Measurements from ENCODE around the gene BICD2. TPM values are rescaled to one million over a fixed set of nuclear protein-coding genes. Genes with fewer than 3 reads are reported as not detected.
A peak's percentile ranks its signal among the peaks of the same experiment; 100 is the strongest.

BICD2 gene
- total RNA-seq, 1 donor from 2014 or later: 51.4 TPM

- peak; percentile 73 for DNase-seq (ENCODE audit: extremely low read depth, low read depth, low spot score)
Observed at GRCh38 chr9:92671323-92671722, 93.3 kb downstream of the BICD2 start.

DNA sequence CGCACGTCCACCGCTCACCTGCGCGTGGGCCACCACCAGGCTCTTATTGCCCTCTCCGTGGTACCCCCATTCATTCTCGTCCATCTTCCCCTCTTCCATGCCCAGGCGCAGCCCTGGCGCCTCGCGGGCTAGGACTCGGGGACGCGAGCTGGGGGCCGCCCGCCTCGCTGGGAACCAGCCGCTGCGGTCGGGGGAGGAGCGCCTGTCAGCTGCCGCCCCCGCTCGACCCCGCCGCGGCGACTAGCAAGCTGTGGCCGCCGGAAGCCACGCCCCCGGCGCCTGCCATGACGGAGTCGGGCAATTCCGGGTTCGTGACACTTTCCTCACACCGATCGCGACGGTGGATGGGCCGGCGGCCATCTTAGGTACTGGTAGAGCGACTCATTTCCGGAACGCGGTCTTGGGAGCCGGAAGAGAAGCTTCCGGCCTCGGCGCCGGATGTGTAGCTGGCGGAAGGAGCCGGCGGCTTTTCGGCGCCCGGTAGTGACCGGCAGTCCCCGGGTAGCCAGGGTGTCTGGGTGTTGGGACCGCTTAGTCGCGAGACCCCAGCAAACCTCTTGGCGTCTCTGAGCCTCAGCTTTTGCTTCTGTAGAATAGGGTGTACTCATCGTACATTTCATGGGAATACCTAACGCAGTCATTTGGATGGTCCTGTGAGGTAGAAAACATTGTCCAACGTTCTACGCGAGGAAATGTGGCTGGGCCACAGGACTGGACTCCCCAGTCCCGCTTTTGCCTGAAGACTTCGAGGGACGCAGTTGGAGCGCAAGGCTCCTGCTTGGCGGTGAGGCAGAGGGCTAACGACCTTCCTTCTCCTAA, 94.5 kb downstream of the BICD2 start, which contains the start of gene IPPK:
TSS of gene IPPK (minus strand) at position 242 of the 819 bp plus-strand sequence. CDS start at position 99, 143 bp downstream.
- DNase-seq (ENCODE audit: extremely low read depth, low read depth, low spot score): peak; percentile 91

GRCh38 chr9:92669527-92669889, 95.1 kb downstream of the BICD2 start:
- DNase-seq (ENCODE audit: extremely low read depth, low read depth, low spot score): no peak

- no peak for DNase-seq (ENCODE audit: extremely low read depth, low read depth, low spot score)
Observed at GRCh38 chr9:92668746-92669526, 95.7 kb downstream of the BICD2 start.

DNA sequence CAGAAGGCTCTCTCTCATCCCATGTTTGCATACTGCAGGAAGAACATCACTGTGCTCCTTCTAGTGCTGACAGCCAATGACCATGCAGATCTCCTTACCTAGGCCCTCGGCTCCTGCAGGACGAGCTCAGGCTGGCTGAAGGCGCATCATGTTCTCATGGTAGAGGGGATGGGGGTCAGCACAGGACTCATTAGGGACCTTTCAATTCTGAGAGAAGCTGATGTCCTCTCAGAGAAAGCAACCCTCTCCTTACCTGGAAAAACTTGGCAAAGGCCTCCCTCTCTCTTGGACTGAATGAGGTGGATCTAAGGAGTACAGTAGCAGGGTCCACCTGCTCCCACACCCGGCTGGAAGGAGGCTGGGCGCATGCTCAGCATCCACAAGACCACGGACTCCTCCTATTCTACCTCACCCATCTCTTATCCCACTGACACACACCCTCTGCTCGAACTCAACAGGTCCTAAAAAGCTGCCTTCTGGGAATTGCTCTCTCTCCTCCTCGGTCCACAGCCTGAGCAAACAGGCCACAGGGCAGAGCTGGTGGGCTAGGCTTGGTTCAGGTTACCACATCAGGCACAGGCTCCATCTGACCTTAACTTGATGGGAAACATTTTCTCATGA, 97.6 kb downstream of the BICD2 start:
- DNase-seq (ENCODE audit: extremely low read depth, low read depth, low spot score): no peak

- DNase-seq (ENCODE audit: extremely low read depth, low read depth, low spot score): no peak
Observed at GRCh38 chr9:92666236-92666635, 98.4 kb downstream of the BICD2 start.

- no peak for DNase-seq (ENCODE audit: extremely low read depth, low read depth, low spot score)
Observed at GRCh38 chr9:92665836-92666235, 98.8 kb downstream of the BICD2 start.

- no peak for DNase-seq (ENCODE audit: extremely low read depth, low read depth, low spot score)
Observed at GRCh38 chr9:92664394-92665152, 100.1 kb downstream of the BICD2 start.

DNA sequence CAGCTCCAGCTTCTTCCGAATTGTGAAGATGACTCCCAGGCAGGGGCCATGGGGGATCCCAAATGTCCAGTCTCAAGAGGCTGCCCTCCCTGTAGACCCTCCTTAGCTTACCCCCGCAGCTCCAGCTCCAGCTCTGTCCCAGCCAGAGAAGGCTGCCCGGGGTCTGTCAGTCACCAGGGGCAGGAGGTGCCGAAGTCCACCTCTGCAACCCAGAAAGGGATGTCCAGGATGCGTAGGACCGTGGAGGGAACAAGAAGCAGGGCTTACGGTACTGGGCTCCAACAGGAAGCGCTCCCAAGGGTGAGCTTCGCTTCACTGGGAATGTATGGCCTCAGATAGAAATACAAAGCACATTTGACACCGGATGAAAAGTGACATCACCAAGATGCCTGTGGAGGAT, 100.7 kb downstream of the BICD2 start:
- no peak for DNase-seq (ENCODE audit: extremely low read depth, low read depth, low spot score)

DNA sequence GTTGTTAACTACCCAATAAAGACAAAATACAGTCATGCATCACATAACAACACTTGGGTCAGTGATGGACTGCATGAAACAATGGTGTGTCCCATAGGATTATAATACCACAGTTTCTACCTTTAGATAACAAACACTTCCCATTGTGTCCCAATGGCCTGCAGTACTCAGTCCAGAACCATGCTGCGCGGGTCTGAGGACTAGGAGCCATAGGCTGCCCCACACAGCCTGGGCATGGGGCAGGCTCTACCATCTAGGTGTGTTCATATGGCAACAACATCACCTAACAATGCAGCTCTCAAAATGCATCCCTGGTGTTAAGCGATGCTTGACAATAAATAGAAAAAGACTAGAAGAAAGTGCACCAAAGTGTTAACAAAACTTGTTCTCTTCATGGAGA, 101.5 kb downstream of the BICD2 start:
- DNase-seq (ENCODE audit: extremely low read depth, low read depth, low spot score): no peak

GRCh38 chr9:92661743-92662142, 102.9 kb downstream of the BICD2 start:
- no peak for DNase-seq (ENCODE audit: extremely low read depth, low read depth, low spot score)

Other genes with a start within 250 kb of the BICD2 start
- not detected in 2 replicates for gene ECM2, start 228.8 kb downstream of the BICD2 start, total RNA-seq
- gene IPPK, start 94.7 kb downstream of the BICD2 start, total RNA-seq: 15.4 and 18.0 TPM in 2 replicates
- 9.0 and 9.1 TPM in 2 replicates for gene ZNF484, start 113.2 kb upstream of the BICD2 start, total RNA-seq
- not detected in 2 replicates for gene FGD3, start 182.7 kb upstream of the BICD2 start, total RNA-seq

Data from glomerular endothelial cell (primary cell).